Measurements from ENCODE around the gene TMPRSS9. TPM values are rescaled to one million over a fixed set of nuclear protein-coding genes. Genes with fewer than 3 reads are reported as not detected.
"Not testable (repeated sequence)": the region's sequence is repeated elsewhere in the genome, so short reads cannot be mapped to it uniquely, and the experiment has no call there.

TMPRSS9 gene
- total RNA-seq, 1 donor from 2014 or later = not detected

DNA sequence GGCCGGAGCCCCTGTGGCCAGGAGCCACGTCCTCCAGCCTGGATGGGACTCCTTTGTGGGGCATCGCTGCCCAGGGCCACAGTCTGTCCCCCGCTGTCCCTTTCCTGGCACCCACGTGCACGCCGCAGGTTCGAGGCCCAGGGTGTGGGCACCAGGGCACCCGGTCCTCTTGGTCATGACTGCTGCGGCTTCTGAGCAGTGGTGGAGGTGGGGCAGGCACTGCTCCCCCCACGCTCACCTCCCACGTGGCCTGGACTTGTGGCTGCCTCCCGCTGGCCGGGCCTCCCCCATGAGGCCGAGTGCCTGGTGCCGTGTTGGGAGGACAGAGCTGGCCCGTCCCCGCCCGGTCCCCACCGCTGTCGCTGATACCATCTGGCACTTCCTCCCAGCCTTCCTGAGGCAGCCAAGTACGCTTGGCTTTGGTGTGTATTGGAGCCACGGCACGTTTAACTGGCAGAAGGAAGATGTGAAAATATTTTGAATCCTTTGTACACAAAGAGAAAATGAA, 18.8 kb upstream of the TMPRSS9 start:
- no peak for DNase-seq (ENCODE audit: low read depth, low spot score)

DNA sequence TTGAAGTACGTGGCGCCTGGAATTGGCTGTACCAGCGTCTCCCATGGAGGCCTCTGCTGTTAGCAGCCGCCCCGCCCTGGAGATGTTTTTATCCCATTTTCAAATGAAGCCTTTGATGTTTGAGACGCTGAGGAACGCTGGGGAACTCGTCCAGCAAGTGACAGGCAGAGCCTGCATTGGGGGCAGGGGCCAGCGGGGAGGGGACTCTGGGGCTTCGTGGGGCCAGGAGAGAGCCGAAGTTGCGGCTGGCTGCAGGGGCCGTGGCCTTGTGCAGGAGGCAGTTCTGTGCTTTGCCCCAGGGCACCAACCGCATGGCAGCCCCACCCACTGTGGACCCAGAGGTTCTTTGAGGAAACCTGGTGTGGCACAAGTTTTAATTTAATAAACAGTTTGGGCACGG, 18.1 kb upstream of the TMPRSS9 start:
- DNase-seq (ENCODE audit: low read depth, low spot score) = no peak

DNA sequence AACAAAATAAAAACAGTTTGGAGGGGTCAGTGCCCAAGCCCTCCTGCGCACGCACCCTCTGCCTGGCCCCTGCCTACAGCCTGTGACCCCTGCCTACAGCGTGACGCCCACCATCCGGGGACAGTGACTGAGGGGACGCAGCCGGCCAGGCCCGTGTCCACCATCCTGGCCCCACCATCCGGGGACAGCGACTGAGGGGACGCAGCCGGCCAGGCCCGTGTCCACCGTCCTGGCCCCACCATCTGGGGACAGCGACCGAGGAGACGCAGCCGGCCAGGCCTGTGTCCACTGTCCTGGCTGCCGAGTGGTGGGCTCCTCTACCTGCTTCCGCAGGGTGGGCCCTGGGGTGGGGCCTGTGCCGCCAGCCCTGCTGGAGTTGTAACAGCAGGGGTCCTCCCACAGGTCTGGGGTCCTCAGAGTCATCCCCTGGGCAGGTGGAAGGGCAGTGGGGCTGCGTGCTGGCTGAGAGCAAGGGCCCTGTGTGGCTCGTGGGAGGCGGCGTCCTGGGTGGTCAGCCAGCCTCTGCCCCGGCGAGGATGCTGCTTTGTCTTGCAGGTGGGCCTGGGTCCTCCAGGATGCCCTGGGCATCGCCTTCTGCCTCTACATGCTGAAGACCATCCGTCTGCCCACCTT, 17.3 kb upstream of the TMPRSS9 start:
- no peak for DNase-seq (ENCODE audit: low read depth, low spot score)

DNA sequence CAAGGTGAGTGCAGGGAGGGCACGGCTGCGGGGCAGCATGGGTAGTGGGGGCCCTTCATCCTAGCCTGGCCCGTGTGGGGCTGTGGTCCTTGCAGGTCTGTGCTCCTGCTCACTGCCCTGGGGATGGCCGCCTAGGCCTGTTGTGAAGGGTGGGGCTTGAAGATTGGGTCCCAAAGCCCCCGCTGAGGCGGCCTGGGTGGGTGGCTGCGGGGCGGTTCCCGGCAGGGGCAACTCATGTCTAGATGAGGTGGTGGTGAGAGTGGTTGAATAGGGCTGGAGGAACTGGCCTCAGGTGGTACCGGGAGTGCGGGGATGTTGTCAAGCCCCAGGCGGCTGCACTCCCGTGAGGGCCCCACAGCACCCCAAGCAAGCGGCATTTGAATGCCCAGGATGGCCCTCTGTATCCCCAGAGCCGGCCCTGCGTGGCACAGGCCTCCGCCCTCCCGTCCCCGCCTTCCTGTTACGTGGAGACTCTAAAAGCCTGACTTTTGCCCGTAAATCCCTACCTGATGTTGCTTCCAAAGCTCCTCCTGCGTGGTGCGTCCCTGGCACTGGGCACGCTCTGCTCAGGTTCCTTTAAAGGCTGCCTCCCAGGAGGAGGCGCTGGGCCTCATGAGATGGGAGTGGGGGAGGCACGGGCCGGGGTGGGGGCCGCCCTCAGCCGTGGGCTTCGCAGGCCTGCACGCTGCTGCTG, 16.6 kb upstream of the TMPRSS9 start:
- DNase-seq (ENCODE audit: low read depth, low spot score) = no peak

DNA sequence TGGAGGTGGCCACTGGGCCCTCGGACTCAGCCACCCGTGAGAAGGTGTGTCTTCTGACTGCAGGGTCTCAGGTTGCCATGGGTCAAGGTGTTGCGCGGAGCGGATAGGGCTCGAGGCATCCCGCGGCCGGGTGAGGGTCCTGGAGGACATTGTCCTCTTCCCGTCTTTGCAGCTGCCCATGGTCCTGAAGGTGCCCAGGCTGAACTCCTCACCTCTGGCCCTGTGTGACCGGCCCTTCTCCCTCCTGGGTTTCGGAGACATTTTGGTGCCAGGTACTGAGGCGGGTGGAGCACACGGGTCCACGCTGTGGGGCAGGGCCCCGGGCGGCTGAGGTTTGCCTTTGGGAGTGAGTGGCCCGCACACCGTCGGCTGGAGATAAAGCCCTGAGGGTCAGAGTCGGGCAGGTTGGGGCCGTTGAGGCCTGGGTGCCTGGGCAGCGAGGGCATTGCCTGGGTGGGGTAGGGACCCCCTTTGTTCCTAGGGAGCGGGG, 15.6 kb upstream of the TMPRSS9 start:
- DNase-seq (ENCODE audit: low read depth, low spot score) = no peak

DNA sequence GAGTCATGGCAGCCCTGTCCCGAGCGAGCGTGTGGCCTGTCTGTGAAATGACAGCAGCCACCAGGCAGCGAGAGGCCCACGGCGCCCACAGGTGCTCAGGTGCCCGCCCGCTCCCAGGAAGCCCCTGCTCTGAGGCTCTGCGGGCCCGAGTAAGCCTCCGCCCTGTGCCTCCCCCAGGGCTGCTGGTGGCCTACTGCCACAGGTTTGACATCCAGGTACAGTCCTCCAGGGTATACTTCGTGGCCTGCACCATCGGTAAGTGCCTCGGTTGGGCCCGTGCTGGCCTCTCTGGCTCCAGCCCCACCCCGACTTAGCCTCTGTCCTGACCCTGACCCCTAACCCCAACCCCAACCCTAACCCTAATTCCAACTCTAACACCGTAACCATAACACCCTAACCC, 15.0 kb upstream of the TMPRSS9 start:
- DNase-seq (ENCODE audit: low read depth, low spot score) = no peak

DNA sequence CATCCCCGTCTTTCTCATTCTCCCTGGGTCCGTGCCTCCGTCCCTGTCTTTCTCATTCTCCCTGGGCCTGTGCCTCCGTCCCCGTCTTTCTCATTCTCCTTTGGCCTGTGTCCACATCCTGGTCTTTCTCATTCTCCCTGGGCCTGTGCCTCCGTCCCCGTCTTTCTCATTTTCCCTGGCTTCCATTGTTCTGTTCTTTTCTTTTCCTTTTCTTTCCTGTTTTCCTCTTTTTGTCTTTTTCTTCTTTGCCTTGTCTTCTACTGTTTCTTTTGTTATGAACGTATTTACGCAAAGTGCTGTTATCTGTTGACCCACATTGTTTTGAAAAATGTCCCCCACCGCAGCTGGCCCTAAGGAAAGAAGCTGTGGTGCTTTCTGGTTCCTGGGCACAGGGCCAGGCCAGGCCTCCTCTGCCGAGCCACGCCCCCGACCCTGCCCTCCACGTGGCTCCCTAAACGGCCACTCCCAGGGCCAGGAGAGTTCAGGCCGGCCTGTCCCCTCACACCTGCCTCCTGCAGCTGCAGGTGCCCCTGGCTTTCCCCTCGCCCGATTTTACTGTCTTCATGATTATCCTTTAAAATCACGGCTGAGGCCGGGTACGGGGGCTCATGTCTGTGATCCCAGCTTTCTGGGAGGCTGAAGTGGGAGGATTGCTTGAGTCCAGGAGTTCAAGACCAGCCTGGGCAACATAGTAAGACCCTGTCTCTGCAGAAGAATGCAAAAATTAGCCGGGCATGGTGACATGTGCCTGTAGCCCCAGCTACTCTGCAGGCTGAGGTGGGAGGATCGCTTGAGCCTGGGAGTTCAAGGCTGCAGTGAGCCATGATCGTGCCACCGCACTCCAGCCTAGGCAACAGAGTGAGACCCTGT, 14.0 kb upstream of the TMPRSS9 start:
- DNase-seq (ENCODE audit: low read depth, low spot score) = no peak

DNA sequence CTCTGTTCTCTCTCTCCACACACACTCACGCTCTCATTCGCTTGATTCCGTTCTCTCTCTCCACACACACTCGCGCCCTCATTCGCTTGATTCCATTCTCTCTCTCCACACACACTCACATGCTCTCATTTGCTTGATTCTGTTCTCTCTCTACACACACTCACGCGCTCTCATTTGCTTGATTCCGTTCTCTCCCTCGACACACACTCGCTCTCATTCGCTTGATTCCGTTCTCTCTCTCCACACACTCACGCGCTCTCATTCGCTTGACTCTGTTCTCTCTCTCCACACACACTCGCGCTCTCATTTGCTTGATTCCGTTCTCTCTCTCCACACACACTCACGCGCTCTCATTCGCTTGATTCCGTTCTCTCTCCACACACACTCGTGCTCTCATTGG, 10.2 kb upstream of the TMPRSS9 start:
- DNase-seq (ENCODE audit: low read depth, low spot score) = not testable (repeated sequence)

DNA sequence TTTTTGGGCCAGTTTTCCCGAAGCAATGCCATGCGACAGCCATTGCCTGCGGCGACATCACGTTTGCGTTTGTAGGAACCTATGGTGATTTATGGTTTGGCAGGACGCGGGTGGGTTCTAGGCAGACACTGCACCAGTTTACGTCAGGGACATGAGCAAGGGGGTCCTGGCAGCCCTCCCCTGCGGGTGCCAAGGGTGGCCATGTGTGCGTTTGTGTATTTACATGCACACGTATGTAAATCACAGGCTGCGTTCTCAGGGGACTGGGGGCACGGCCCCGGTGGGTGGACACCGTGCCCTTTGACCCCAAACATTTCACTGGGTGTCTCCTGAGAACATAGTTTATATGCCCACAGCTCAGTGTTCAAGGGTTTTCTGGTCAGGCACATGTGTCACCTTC, 9.4 kb upstream of the TMPRSS9 start:
- no peak for DNase-seq (ENCODE audit: low read depth, low spot score)

DNA sequence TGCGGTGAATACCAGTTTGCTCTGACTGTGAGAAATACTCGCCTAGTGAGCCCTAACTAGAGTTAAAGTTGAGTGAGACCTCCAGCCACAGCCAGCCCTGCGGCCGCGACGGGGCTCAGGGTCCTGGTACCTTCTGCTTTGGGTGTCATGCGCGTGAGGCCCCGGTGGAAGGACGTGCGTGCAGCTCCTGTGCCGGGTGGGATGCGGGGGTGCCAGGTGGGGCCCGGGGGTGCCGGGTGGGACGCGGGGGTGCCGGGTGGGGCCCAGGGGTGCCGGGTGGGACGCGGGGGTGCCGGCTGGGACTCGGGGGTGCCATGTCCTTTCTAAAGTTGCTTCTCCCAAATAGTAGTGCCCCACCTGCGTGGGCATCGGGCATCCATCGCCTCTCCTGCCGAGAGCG, 8.5 kb upstream of the TMPRSS9 start:
- no peak for DNase-seq (ENCODE audit: low read depth, low spot score)

DNA sequence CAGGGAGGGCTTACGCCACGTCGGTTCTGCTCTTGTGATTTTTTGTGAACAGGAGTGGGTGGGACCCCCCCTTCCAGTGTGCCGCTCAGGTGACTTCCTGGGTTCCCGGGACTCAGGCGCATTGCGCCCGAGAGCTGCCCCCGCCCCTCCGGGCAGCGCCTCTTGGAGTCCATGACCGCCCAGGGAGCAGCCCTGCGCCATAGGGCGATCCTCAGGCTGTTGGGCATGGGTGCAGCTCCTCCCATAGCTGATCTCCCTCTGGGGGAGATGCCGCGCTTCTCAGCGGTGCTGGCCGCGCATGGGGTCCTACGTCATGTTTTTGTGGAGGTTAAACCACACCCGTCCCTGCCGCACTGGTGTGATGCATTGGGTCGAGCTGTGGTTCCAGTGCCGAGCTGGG, 7.9 kb upstream of the TMPRSS9 start:
- no peak for DNase-seq (ENCODE audit: low read depth, low spot score)

DNA sequence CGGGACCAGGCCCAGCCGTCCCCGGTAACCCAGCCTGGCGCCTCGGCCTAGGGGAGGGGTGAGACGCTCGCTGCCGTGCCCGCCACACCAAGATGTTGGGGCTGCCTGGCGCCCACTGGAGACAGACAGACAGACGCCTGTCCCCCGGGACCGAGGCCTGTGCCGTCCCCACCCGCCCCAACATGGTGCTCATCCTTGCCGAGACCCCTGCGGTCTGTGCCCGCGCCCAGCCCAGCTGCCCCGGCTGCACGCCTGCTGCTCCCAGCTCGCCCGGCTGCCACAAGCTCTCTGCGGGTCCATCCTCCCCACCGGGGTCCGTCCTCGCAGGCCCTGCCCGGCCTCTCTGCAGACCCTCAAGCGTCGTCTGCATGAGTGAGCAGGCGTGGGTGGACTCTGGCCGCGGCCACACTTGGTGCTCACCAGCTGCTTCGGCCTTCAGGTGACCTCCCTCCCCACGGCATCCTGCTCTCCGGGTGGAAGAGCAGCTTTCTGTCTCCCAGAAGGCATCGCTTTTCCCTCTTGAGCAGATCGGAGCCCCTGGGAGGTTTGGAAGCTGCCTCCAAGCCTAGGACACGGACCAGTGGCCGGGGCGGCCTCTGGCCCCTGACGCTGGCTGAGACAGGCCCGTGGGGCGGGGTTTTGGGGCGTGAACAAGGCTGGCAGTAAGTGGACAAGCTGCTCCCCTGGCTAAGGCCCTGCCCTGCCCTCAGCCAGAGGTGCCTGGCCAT, 6.7 kb upstream of the TMPRSS9 start:
- DNase-seq (ENCODE audit: low read depth, low spot score) = no peak

DNA sequence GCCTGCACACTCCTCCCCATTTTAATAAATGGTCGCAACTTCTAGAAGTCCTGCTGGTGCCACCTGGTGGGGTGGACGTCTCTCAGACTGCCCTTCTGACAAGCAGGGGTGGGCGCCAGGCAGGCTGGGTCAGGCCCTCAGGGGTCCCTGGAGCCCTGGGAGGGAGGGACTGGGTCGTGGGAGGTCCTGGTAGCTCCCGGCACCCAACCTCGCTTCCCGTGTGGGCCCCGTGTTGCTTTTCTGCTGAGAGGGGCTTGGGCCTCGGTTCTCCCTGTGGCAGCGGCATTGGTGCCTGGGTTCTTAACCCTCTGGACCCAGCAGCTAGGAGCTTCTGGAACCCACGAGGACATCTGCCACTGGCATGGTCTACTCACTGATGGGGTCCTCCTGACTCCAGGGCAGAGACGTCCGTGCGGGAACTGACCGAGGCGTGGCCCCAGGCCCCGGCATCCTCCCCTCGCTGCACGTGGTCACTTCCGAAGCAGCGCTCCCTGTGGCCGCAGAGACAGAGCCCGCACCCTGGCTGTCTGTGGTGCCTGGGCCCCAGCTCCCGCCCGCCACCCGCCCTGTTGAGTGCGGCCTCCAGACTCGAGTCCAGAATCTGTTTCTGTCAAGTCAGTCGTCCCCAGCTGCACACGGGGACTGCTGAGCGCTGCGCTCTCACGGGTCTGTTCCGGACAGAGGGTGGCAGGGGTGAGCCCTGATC, 6.0 kb upstream of the TMPRSS9 start:
- no peak for DNase-seq (ENCODE audit: low read depth, low spot score)

DNA sequence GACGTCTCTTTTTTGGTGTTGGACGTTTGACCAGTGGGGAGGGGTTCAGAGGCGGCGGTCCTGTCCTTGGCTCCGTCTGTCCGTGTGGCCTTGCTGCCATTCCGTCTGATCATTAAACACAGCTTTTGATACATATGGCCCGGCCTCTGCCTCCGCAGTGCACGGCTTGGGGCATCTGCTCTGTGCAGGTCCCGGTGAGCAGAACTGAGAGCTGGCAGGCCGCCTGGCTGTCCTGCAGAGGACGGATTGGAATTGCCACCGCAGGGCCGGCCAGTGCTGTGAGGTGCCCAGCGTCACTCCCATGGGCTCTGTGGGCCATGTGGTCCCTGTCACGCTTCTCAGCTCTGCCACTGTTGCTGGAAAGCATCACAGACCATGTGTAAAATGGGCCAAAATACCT, 5.4 kb upstream of the TMPRSS9 start:
- DNase-seq (ENCODE audit: low read depth, low spot score) = no peak

DNA sequence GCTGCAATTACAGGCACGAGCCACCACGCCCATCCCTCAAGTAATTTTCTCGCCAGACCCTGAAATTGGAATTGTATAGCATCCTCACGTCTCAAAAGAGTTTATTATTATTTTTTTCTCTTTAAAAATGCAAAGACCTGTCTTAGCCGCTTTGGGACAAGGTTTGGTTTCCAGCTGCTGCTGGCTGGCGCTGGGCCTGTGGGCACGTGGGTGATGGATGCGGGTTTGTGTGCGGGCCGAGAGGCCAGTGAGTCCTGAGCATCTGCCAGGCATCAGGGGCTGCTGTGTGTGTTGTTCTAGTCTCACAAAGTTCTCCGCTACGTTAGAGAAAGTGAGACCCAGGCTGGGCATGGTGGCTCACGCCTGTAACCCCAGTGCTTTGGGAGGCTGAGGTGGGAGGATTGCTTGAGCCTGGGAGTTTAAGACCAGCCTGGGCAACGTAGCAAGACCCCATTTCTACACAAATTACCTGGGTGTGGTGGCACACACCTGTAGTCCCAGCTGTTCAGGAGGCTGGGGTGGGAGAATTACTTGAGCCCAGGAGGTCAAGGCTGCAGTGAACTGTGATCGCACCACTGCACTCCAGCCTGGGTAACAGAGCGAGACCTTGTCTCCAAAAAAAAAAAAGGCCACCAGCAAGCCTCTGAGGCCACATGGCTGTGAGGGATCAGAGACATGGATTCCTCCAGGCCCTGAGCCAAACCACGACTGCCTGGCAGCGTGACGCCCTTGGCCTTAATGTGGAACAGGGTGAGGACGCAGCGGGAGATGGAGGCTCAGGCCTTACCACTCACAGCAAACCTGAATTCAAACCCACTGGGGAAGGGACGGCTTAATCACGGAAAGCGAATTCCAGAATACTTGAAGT, 4.7 kb upstream of the TMPRSS9 start:
- no peak for DNase-seq (ENCODE audit: low read depth, low spot score)

DNA sequence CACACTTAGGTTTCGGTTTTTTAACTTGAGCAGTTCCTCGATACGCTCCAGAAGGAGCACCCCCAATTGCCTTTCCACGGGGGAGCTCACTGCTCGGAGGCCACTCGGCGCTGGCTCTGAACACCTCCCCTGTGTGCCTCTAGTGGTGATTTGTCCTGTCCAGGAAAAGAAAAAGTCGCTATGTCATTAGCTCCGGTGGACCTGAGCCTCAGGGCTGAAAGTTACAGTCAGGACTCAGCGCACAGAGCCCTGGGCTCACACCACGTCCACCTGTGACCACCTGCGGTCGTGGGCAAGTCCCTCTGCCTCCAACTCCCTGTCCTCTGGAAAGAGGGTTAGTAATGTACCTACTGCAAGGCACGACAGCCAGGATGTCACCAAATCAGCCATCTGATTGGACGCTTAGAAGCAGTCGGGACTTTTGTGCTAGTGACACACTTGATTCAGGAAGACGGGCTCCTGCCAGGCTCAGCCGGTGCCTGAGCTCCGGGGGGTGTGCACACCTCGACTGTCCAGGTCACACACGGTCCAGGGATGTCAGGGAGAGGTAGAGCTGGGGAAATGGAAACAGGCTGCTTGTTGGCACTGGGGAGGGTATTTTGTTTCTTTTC, 3.9 kb upstream of the TMPRSS9 start:
- no peak for DNase-seq (ENCODE audit: low read depth, low spot score)

DNA sequence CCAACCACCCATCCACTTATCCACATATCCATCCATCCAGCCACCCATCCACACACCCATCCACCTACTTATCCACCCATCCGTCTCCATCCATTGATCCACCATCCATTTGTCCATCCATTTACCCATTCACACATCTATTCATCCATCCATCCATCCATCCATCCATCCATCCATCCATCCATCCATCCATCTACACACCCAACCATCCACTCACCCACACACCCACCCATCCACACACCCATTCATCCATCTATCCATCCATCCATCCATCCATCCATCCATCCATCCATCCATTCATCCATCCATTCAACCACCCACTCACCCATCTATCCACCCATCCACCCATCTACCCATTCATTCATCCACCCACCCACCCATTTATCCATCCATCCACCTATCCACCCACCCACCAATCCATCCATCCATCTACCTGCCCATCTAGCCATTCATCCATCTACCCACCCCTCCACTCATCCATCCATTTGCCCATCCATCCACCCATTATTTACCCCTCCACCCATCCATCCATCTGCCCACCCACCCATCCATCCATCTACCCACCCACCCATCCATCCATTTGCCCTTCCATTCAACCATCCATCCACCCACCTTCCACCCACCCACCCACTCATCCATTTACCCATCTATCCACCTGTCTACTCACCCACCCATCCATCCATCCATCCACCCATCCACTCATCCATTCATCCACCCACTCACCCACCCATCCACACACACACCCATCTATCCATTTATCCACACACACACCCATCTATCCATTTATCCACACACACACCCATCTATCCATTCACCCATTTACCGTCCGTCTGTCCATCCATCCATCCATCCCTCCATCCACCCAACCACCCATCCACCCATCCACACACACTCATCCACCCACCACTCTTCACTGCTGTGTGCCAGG, 2.5 kb upstream of the TMPRSS9 start:
- no peak for DNase-seq (ENCODE audit: low read depth, low spot score)

DNA sequence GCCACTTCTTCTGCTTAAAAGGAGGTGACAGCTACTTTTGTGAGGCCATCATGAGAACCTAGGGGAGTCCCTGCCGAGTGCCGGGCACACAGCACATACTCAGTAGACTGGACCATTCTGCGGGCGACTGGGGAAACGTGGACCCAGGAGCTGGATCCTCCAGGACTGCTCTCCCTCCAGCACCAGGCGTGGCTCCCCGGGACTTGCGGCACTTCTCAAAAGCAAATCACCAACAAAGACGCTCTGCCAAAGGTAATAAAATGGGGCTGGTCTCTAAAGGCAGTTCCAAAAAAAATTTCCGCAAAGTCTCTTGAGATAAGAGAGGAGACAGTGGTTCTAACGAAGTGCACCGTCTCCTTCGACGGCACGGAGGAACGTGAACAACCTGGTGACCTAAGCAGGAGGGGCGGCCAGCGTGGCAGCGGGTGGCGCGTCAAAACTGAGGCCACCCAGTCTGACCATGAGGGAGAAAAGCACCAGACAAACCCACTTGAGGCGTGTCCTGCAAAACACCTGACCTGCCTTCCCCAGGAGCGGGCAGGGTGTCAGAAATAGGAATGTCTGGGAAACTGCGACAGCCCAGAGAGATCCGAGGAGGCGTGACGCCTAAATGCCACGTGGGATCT, 1.4 kb upstream of the TMPRSS9 start:
- no peak for DNase-seq (ENCODE audit: low read depth, low spot score)

Measured in pulmonary artery endothelial cell (primary cell).